HG03066 (cell line): ENCODE measurements around the gene CCNJL.
A peak's percentile ranks its signal among the peaks of the same experiment; 100 is the strongest.
"Not testable (repeated sequence)": the region's sequence is repeated elsewhere in the genome, so short reads cannot be mapped to it uniquely, and the experiment has no call there.

ENCODE experiments used
- ATAC-seq: cut with Tn5 transposase; IDR thresholded peaks from one replicate; pipeline ENCODE4 v1.9.1; 2021; ENCODE audit warnings: low read depth; ENCODE audit not compliant: unreplicated experiment

Gene CCNJL

GRCh38 chr5:160266752-160267345, 45.5 kb downstream of the CCNJL start:
- ATAC-seq: no peak

- ATAC-seq: no peak
Observed at GRCh38 chr5:160266044-160266443, 46.3 kb downstream of the CCNJL start.

- ATAC-seq: no peak
Observed at GRCh38 chr5:160263326-160263855, 49.0 kb downstream of the CCNJL start.

GRCh38 chr5:160262151-160263074, 50.0 kb downstream of the CCNJL start:
- no peak for ATAC-seq

GRCh38 chr5:160260881-160261815, 51.2 kb downstream of the CCNJL start:
- ATAC-seq: peak; percentile 62

GRCh38 chr5:160260006-160260775, 52.2 kb downstream of the CCNJL start:
- ATAC-seq: no peak

GRCh38 chr5:160259341-160259740, 53.0 kb downstream of the CCNJL start:
- ATAC-seq: no peak

GRCh38 chr5:160254706-160255105, 57.7 kb downstream of the CCNJL start:
- ATAC-seq: no peak

- no peak for ATAC-seq
Observed at GRCh38 chr5:160253441-160253840, 58.9 kb downstream of the CCNJL start.

GRCh38 chr5:160252916-160253315, 59.4 kb downstream of the CCNJL start:
- ATAC-seq: no peak

GRCh38 chr5:160251406-160252155, 60.8 kb downstream of the CCNJL start:
- no peak for ATAC-seq

GRCh38 chr5:160250826-160251225, 61.5 kb downstream of the CCNJL start:
- ATAC-seq: no peak

- no peak for ATAC-seq
Observed at GRCh38 chr5:160250226-160250625, 62.1 kb downstream of the CCNJL start.

GRCh38 chr5:160249570-160249969, 62.8 kb downstream of the CCNJL start:
- not testable (repeated sequence) for ATAC-seq

- ATAC-seq: no peak
Observed at GRCh38 chr5:160245506-160246086, 66.8 kb downstream of the CCNJL start.

- no peak for ATAC-seq
Observed at GRCh38 chr5:160242145-160242544, 70.2 kb downstream of the CCNJL start.

GRCh38 chr5:160240350-160240749, 72.0 kb downstream of the CCNJL start:
- ATAC-seq: no peak

- ATAC-seq: no peak
Observed at GRCh38 chr5:160237571-160238093, 74.7 kb downstream of the CCNJL start.

- no peak for ATAC-seq
Observed at GRCh38 chr5:160235731-160236130, 76.6 kb downstream of the CCNJL start.
